GM21825 (cell line): ENCODE measurements around the gene PRPF6.
"Not testable (repeated sequence)": the region's sequence is repeated elsewhere in the genome, so short reads cannot be mapped to it uniquely, and the experiment has no call there.

ENCODE experiments used
- ATAC-seq: cut with Tn5 transposase; IDR thresholded peaks from one replicate; pipeline ENCODE4 v1.9.1; 2021; ENCODE audit warnings: mild to moderate bottlenecking, moderate library complexity; ENCODE audit not compliant: unreplicated experiment

PRPF6 gene

GRCh38 chr20:63973160-63973479 is 7.8 kb upstream of the PRPF6 start:
- ATAC-seq = no peak

- ATAC-seq = no peak
Observed at GRCh38 chr20:63973636-63974401, 7.1 kb upstream of the PRPF6 start.

GRCh38 chr20:63974402-63975200 is 6.3 kb upstream of the PRPF6 start:
- ATAC-seq = no peak

GRCh38 chr20:63976511-63976910 is 4.4 kb upstream of the PRPF6 start:
- not testable (repeated sequence) for ATAC-seq

GRCh38 chr20:63976980-63977738 is 3.8 kb upstream of the PRPF6 start:
- ATAC-seq = no peak

- ATAC-seq = no peak
Observed at GRCh38 chr20:63977739-63978276, 3.1 kb upstream of the PRPF6 start.

GRCh38 chr20:63978319-63979228 is 2.4 kb upstream of the PRPF6 start:
- peak; percentile 28 for ATAC-seq

- no peak for ATAC-seq
Observed at GRCh38 chr20:63979229-63979556, 1.7 kb upstream of the PRPF6 start.

GRCh38 chr20:63979557-63980316 is 1.2 kb upstream of the PRPF6 start, which contains the start of gene SAMD10:
TSS of gene SAMD10 (minus strand) at chr20:63979642. CDS start at chr20:63979467, 175 bp downstream.
- ATAC-seq = peak; percentile 31

GRCh38 chr20:63980317-63980805 is 571 bp upstream of the PRPF6 start:
- ATAC-seq = peak; percentile 9

GRCh38 chr20:63982937-63983336 is 2.0 kb downstream of the PRPF6 start:
- ATAC-seq = no peak

- ATAC-seq = no peak
Observed at GRCh38 chr20:64000906-64001305, 20.0 kb downstream of the PRPF6 start.

- no peak for ATAC-seq
Observed at GRCh38 chr20:64001607-64002011, 20.7 kb downstream of the PRPF6 start.

GRCh38 chr20:64003960-64004725 is 23.2 kb downstream of the PRPF6 start:
- no peak for ATAC-seq

GRCh38 chr20:64005394-64005793 is 24.5 kb downstream of the PRPF6 start:
- no peak for ATAC-seq

GRCh38 chr20:64006490-64006889 is 25.6 kb downstream of the PRPF6 start:
- no peak for ATAC-seq

GRCh38 chr20:64006902-64007301 is 26.0 kb downstream of the PRPF6 start:
- ATAC-seq = no peak

- no peak for ATAC-seq
Observed at GRCh38 chr20:64009811-64010387, 29.0 kb downstream of the PRPF6 start.
